GM21360 (cell line): ENCODE results near the gene KRTAP1-4.
"Not testable (repeated sequence)": the region's sequence is repeated elsewhere in the genome, so short reads cannot be mapped to it uniquely, and the experiment has no call there.

Experiments
- ATAC-seq: cut with Tn5 transposase; IDR thresholded peaks from one replicate; pipeline ENCODE4 v1.9.1; 2021; ENCODE audit warnings: mild to moderate bottlenecking, moderate library complexity; ENCODE audit not compliant: unreplicated experiment

KRTAP1-4 gene

DNA sequence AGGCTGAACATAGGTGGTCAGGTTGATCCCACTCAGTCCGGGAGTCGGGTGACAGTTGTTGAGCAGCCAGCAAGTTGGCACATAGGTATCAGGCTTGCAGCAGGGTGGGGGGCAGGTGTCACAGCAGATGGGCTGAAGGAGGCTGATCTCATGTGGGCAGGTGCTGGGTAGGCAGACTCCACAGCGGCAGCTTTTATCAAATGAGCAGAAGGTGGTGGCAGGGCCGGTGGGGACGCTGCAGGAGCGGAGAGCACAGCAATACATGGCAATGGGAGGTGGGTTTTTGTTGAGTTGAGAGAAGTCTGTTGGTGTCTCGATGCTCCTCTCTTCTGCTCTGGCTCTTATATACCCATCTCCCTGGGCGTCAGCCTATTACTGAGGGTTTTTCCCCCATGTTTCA, 21.2 kb downstream of the KRTAP1-4 start, which contains the start of gene KRTAP3-1:
Gene KRTAP3-1, minus strand, starts transcription at position 318 of the 400 bp plus-strand sequence. Its CDS starts 54 bp downstream, at position 264.
- ATAC-seq: no peak

DNA sequence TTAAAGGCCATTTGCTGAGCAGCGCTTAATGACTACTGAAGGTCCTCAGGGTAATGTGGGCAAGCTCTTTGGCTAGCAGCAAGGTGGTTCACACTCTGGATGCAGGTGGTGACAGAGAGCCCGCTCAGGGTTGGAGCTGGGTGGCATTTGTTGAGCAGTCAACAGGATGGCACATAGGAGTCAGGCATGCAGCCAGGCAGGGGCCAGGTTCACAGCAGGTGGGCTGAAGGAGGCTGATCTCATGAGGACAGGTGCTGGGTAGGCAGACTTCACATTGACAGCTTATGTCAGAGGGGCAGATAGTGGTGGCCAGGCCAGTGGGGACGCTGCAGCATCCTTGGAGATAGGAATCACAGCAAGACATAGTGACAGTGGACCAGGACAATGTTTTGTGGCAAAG, 25.6 kb downstream of the KRTAP1-4 start:
- ATAC-seq: no peak

DNA sequence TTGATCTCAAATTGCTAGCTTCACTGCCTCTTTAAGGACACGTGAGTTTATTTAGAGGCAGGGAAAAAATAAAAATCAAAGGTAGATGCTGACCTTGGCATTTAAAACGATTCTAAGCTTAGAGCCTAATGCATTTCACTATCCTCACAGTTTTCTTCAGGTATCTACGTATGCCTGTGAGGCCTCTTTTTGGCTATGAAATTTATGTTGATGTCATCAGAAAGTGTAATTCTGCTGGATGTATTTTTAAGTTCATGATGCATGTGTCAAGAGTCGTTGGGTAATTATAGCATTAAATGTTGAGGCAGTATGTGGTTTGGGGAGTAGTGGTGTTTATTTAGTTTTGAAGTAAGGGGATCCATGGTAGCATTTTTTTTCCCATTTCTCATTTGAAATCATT, 26.1 kb downstream of the KRTAP1-4 start:
- no peak for ATAC-seq

DNA sequence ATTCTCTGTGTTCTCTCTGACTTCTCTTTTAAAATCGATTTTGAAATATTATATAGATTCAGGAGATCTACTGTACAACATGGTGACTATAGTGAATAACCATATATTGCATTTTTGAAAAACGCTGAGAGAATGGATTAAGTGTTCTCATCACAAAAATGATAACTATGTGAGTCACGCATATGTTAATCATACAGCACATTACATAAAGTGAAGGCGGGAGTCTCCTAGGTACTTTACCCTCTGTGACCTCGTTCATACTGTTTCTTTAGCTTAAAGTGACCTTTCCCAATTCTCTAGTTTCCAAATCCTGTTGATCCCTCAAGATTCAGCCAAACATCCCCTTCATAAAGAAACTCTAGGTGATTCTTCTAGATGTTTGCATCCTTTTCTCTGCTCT, 27.2 kb downstream of the KRTAP1-4 start:
- no peak for ATAC-seq

DNA sequence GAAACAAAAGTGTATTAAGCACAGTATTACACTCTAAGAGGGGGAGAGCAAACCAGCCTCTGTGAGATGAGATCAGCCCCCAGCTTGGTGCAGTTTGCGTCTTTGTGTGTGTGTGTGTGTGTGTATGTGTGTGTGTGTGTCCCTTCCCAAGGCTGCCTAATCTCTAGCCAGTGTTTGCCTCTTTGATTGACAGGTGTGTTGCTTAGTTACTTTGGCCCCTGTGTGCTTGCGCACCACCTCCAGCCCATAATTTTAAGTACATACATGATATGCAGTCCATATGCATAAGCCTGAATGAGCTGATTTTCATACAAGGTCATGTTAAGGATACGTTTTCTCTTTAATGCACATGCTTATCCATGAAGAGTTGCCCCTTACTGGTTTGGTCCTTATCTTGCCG, 28.2 kb downstream of the KRTAP1-4 start:
- ATAC-seq: no peak

DNA sequence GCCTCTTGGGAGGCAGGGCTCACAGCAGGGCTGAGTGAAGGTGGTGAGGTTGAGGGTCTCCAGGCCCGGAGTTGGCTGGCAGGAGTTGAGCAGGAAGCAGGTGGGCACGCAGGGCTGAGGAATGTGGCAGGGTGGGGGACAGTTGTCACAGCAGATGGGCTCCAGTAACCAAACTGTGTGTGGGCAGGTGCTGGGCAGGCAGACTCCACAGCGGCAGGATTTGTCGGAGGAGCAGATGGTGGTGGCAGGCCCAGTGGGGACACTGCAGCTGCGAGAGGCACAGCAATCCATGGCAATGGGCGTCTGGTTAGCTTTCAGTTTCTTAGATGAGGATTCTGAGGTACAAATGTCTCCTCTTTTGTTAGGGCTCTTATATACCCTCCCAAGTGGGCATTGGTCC, 30.4 kb downstream of the KRTAP1-4 start, which contains the start of gene KRTAP3-2:
Gene KRTAP3-2, minus strand, starts transcription at position 344 of the 400 bp plus-strand sequence. Its CDS starts 53 bp downstream, at position 291.
- ATAC-seq: not testable (repeated sequence)

DNA sequence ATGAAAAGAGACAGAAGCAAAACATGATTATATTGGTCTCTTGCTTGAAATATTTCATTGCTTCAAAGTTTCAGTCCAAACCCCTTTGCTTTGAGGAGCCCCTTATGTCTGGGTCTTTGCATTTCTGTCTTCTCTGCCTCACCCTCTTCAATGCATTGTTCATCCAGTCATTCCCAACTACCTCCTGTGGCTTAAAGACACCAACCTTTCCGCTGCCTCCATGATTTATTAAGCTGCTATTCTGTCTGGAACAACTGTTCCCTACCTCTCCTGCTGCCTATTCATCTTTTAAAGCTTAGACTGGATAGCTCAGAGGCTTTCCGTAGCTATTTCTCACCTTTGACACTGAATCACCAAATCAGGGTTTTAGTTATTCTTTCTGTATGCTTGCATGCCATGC, 32.6 kb downstream of the KRTAP1-4 start:
- no peak for ATAC-seq

DNA sequence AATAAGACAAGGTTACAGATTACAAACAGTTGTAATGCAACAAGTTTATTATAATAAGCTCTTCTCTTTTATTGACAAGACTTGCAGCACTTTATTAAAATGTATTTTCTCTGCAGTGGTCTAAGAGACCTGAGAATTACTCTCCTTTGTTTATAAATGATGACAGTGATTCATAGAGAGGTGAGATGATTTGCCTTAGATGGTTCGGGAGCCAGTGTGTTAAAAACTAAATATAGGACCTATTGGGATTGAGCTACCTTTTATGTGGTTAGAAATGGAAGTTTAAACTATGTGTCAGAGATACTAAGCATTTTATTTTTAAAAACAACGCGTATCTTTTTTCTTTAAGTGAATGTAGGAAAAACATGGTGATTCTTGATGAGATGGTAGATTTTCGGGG, 33.2 kb downstream of the KRTAP1-4 start:
- no peak for ATAC-seq

DNA sequence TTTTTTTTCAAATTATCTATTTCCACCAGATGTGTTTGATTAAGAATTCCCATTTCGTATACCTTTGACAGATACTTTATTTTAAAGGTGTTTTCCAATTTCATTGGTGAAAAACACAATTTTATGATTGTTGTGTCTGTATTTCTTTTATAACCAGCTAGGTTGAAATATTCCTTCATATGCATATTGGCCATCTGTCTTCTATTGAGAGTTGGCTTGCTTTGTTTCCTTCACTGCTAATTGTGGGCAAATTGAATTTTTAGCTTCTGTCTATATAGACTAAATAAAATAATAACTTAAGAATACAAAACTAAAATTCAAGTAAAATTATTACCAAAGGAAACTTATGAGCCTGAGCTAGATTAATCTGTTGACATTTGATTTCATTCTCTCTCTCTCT, 34.9 kb downstream of the KRTAP1-4 start:
- ATAC-seq: no peak

DNA sequence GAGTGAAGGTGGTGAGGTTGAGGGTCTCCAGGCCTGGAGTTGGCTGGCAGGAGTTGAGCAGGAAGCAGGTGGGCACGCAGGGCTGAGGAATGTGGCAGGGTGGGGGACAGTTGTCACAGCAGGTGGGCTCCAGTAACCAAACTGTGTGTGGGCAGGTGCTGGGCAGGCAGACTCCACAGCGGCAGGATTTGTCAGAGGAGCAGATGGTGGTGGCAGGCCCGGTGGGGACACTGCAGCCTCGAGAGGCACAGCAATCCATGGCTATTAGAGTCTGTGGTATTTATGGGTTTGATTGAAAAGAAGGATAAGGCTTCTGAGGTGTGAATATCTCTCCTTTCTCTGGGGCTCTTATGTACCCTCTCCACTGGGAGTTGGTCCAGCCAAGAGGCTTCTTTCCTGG, 36.2 kb downstream of the KRTAP1-4 start, which contains the start of gene KRTAP3-3:
Gene KRTAP3-3, minus strand, starts transcription at position 326 of the 400 bp plus-strand sequence. Its CDS starts 67 bp downstream, at position 259.
- no peak for ATAC-seq

DNA sequence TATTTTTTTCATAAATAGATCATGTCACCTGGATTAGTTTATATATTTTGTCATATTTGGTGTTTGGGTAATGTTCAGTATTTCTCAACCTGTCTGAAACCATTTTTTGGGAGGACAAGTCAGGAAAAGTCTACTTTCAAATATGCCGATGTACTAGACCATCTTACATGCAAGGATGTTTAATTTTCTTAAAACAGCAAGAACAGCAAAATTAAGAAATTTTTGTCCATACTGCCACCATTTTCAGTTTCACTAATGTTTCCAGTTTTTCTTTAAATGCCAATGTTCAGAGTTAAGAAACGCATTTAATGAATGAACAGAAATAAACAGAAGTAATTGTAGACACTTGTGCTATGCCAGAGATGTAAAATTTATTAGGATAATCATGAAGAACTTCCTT, 36.9 kb downstream of the KRTAP1-4 start:
- ATAC-seq: no peak

DNA sequence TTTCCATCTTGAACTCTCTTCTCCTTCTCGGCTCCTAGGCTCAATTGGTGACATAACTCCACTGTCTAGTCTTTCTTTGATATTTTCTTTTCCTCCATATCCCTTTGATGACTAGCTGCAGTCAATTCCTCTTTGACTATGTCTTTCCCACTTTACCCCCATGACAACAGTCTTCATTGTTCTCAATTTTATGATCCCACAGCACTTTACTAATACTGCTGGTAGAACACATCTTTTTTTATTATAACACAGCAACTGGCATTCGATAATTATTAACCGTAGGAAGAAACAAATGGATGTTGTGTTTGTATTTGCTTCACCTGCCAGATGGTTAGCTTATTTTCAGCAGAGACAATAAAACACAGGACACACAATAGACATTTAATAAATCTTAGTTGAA, 37.3 kb downstream of the KRTAP1-4 start:
- no peak for ATAC-seq

DNA sequence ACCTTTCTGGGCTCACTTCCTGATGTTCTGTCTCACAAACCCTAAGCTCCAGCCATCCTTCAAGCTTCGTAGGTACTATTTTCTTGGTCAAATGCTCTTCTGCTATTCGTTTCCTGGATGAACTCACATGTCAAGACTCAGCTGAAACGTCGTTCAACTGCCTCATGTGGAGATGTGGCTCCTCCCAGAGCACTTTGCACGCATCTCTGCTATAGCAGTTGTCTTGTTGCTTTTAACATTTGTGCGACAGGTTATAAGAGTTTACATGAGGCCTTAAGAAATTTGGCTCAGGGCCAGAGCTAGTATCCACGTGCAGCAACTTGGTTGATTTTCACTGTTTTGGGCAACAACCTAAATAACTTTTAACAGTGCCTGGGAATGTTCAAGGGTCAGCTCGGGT, 43.1 kb downstream of the KRTAP1-4 start:
- no peak for ATAC-seq

DNA sequence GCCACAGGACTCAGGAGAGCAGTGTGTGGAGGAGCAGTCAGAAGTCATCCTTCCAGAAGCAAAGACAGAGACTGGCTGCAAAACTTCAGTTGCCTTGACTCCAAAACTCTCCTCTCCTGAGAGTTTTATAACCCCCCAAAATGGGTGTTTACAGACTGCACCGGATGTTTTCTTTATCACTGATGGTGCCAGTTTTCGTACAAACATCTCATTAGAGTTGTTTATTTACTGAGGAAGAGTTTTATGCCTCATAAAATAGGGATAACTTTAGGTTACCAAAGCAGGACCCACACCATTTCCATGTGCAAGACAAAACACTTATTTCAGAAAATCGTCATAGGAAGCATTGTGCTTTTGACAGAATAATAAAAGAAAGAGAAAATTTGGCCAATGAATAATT, 45.8 kb downstream of the KRTAP1-4 start, which contains the start of gene KRT40:
Gene KRT40, minus strand, starts transcription at position 101 of the 400 bp plus-strand sequence. Its CDS starts 53 bp downstream, at position 48.
- no peak for ATAC-seq

DNA sequence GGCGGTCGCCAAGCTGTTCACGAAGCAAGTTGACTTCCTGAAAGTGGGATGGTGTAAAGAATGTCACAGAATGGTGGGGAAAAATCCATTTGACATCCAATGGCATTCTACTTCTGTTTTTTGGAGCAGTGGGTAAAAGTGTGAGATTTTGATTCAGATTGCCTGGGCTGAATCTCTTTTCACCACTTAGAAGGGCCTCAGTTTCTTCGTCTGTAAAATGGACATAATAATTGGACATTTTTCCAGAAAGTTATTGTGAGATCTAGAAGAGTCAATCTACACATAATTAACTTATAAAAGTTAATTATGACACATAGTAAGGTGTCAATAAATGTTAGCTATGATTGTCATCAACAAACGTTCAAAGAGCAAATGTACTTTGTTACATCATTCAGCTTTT, 48.9 kb downstream of the KRTAP1-4 start:
- ATAC-seq: no peak

DNA sequence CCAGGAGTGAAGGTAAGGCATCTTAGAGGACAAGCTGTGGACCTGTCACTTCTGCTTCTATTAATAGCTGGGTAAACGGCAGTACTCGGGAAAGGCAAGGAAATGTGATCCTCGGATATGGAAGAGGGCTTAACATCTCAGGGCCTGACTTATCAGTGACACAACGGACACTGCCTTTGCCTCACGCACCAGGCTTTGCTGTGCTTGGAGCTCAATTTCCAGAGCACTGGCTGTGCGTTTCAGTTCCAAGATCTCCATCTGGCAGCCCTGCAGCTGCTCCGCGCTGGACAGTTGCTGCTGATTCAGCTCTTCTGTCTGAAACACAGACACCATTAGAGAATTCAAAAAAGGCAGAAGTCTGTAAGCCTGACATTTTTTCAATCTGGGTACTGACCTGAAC, 49.4 kb downstream of the KRTAP1-4 start:
- no peak for ATAC-seq

DNA sequence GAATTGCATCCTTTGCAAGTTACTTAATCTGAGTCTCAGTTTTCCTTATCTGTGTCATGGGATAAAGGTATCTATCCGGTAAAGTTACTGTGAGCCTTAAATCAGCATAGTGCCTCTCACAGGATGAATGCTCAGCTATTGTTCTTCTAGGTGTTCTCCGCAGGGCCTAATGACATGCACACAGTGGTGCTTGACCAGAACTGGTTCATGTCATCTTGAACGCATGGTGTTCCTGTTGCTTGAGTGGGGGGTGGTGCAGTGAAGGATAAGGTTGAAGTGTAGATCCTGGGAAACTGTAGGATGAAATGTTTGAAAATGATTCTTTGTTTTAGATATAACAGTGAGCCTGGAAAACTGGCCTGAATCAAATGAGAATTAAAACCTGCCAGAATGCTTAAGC, 49.9 kb downstream of the KRTAP1-4 start:
- ATAC-seq: no peak
